IPS DF 6.9 (cell line): Measurements from ENCODE around the gene LRRC27.

Source experiments
- DNase-seq: peaks from one replicate; pipeline ENCODE4 v3.0.0-alpha.2; 2013; ENCODE audit warnings: low read depth, low spot score
- H3K27ac ChIP-seq: one replicate; pipeline ENCODE4 v1.5.1; 2013; ENCODE audit warnings: low read length, control low read depth
- H3K27me3 ChIP-seq: 2 replicates; pipeline ENCODE4 v1.6.1; 2013; ENCODE audit warnings: mild to moderate bottlenecking, low read length; ENCODE audit not compliant: control insufficient read depth, insufficient read depth
- H3K36me3 ChIP-seq: 2 replicates; pipeline ENCODE4 v1.6.1; 2013; ENCODE audit warnings: low read length; ENCODE audit not compliant: control insufficient read depth, insufficient read depth
- H3K4me1 ChIP-seq: 2 replicates; pipeline ENCODE4 v1.6.1; 2013; ENCODE audit warnings: low read length; ENCODE audit not compliant: control insufficient read depth, insufficient read depth
- H3K4me3 ChIP-seq: 2 replicates; pipeline ENCODE4 v1.5.1; 2013; ENCODE audit warnings: mild to moderate bottlenecking, low read length
- H3K9me3 ChIP-seq: 2 replicates; pipeline ENCODE4 v1.6.1; 2013; ENCODE audit warnings: low read length, inconsistent platforms; ENCODE audit not compliant: control insufficient read depth, insufficient read depth
- WGBS: extraction: QIAGEN DNeasy Blood & Tissue Kit; methylation state at CpG from one replicate; pipeline ENCODE4 v1.1.7; 2013; ENCODE audit warnings: mixed read lengths, missing lambda C conversion rate; ENCODE audit not compliant: insufficient read length, insufficient coverage; 5-methylcytosine and 5-hydroxymethylcytosine counted together

Gene LRRC27

GRCh38 chr10:132390921-132391675 is 59.1 kb downstream of the LRRC27 start:
- H3K4me3 ChIP-seq: no peak overlapping the region
- H3K4me1 ChIP-seq: peaks cover 6% of the 10 kb centered on the region
- H3K36me3 ChIP-seq: no peaks in the 10 kb centered on the region
- no peaks in the 10 kb centered on the region for H3K9me3 ChIP-seq
- no CpG with 5 or more reads among the region's 19 CpGs for WGBS
- no peaks in the 10 kb centered on the region for H3K27me3 ChIP-seq
- no peak overlapping the region for H3K27ac ChIP-seq
- DNase-seq: no peak

GRCh38 chr10:132391676-132392020 is 59.7 kb downstream of the LRRC27 start:
- H3K4me1 ChIP-seq: peaks cover 6% of the 10 kb centered on the region
- no peaks in the 10 kb centered on the region for H3K36me3 ChIP-seq
- DNase-seq: no peak
- no peak overlapping the region for H3K27ac ChIP-seq
- H3K9me3 ChIP-seq: no peaks in the 10 kb centered on the region
- H3K4me3 ChIP-seq: no peak overlapping the region
- H3K27me3 ChIP-seq: no peaks in the 10 kb centered on the region
- no CpG with 5 or more reads among the region's 4 CpGs for WGBS

- no CpG with 5 or more reads among the region's 2 CpGs for WGBS
- Histone ChIP-seq H3K27ac (no peak overlapping the region), H3K4me1 (peaks cover 6% of the 10 kb centered on the region), H3K36me3 (no peaks in the 10 kb centered on the region), H3K4me3 (no peak overlapping the region), H3K9me3 (no peaks in the 10 kb centered on the region), H3K27me3 (no peaks in the 10 kb centered on the region)
- DNase-seq: no peak
Observed at GRCh38 chr10:132392184-132392800, 60.3 kb downstream of the LRRC27 start.

- Histone ChIP-seq H3K36me3 (no peaks in the 10 kb centered on the region), H3K27me3 (no peaks in the 10 kb centered on the region), H3K4me3 (no peak overlapping the region), H3K9me3 (no peaks in the 10 kb centered on the region), H3K27ac (no peak overlapping the region), H3K4me1 (peaks cover 10% of the 10 kb centered on the region)
- DNase-seq: no peak
- WGBS: no CpG with 5 or more reads among the region's 12 CpGs
Observed at GRCh38 chr10:132392811-132393694, 61.1 kb downstream of the LRRC27 start.

GRCh38 chr10:132393695-132394181 is 61.7 kb downstream of the LRRC27 start:
- no peak overlapping the region for H3K27ac ChIP-seq
- H3K36me3 ChIP-seq: no peaks in the 10 kb centered on the region
- H3K9me3 ChIP-seq: no peaks in the 10 kb centered on the region
- no peak for DNase-seq
- WGBS: no CpG with 5 or more reads among the region's 9 CpGs
- H3K27me3 ChIP-seq: no peaks in the 10 kb centered on the region
- peaks cover 12% of the 10 kb centered on the region for H3K4me1 ChIP-seq
- H3K4me3 ChIP-seq: no peak overlapping the region

GRCh38 chr10:132394201-132394811 is 62.3 kb downstream of the LRRC27 start:
- Histone ChIP-seq H3K4me1 (peaks cover 10% of the 10 kb centered on the region), H3K27me3 (no peaks in the 10 kb centered on the region), H3K9me3 (no peaks in the 10 kb centered on the region), H3K4me3 (no peak overlapping the region), H3K27ac (no peak overlapping the region), H3K36me3 (no peaks in the 10 kb centered on the region)
- WGBS: no CpG with 5 or more reads among the region's 13 CpGs
- no peak for DNase-seq

GRCh38 chr10:132394936-132395703 is 63.1 kb downstream of the LRRC27 start:
- H3K36me3 ChIP-seq: no peaks in the 10 kb centered on the region
- no peak overlapping the region for H3K27ac ChIP-seq
- no peaks in the 10 kb centered on the region for H3K27me3 ChIP-seq
- H3K4me3 ChIP-seq: no peak overlapping the region
- H3K9me3 ChIP-seq: no peaks in the 10 kb centered on the region
- WGBS: no CpG with 5 or more reads among the region's 12 CpGs
- DNase-seq: no peak
- H3K4me1 ChIP-seq: peaks cover 6% of the 10 kb centered on the region; the same call in 1 of the 2 replicates

GRCh38 chr10:132395704-132396493 is 63.9 kb downstream of the LRRC27 start:
- H3K4me1 ChIP-seq: peaks cover 7% of the 10 kb centered on the region
- no peak for DNase-seq
- no peaks in the 10 kb centered on the region for H3K36me3 ChIP-seq
- no peak overlapping the region for H3K27ac ChIP-seq
- no peaks in the 10 kb centered on the region for H3K9me3 ChIP-seq
- H3K4me3 ChIP-seq: peak overlapping the region; percentile 55; the same call in 1 of the 2 replicates
- H3K27me3 ChIP-seq: no peaks in the 10 kb centered on the region
- WGBS: no CpG with 5 or more reads among the region's 71 CpGs

GRCh38 chr10:132396494-132397035 is 64.6 kb downstream of the LRRC27 start:
- Histone ChIP-seq H3K4me3 (peak overlapping the region; percentile 55; the same call in 1 of the 2 replicates), H3K4me1 (peaks cover 7% of the 10 kb centered on the region), H3K9me3 (no peaks in the 10 kb centered on the region), H3K36me3 (no peaks in the 10 kb centered on the region), H3K27me3 (no peaks in the 10 kb centered on the region), H3K27ac (no peak overlapping the region)
- DNase-seq: no peak
- no CpG with 5 or more reads among the region's 80 CpGs for WGBS
